Neuron (in vitro differentiated cells): ENCODE measurements around the gene ZNF514.

ENCODE experiments used
- H2AFZ ChIP-seq: one replicate; pipeline ENCODE4 v1.6.1; 2013; ENCODE audit warnings: low read depth, mild to moderate bottlenecking, inconsistent platforms, low read length, moderate library complexity
- H3K27me3 ChIP-seq: one replicate; pipeline ENCODE4 v1.6.1; 2013; ENCODE audit warnings: low read length; ENCODE audit not compliant: insufficient read depth
- H3K36me3 ChIP-seq: one replicate; pipeline ENCODE4 v1.6.1; 2013; ENCODE audit warnings: low read length; ENCODE audit not compliant: insufficient read depth
- H3K4me1 ChIP-seq: one replicate; pipeline ENCODE4 v1.6.1; 2013; ENCODE audit warnings: low read length; ENCODE audit not compliant: insufficient read depth
- H3K4me3 ChIP-seq: 2 replicates; pipeline ENCODE4 v1.5.1; 2013; ENCODE audit warnings: mild to moderate bottlenecking, low read length, moderate library complexity
- H3K9me3 ChIP-seq: one replicate; pipeline ENCODE4 v1.6.1; 2013; ENCODE audit warnings: low read length

Gene ZNF514

GRCh38 chr2:95166065-95166763, 6.6 kb upstream of the ZNF514 start:
- peak overlapping the region; percentile 74 for H2AFZ ChIP-seq

GRCh38 chr2:95165371-95166064, 5.9 kb upstream of the ZNF514 start, which contains the start of gene ZNF2:
ZNF2 (plus strand) TSS chr2:95165809; CDS start chr2:95176227, 10,418 bp downstream.
- Histone ChIP-seq H3K4me1 (peaks cover 10% of the 10 kb centered on the region), H2AFZ (peak within 1 kb of the TSS; percentile 74), H3K9me3 (peaks cover 10% of the 10 kb centered on the region), H3K27me3 (no peaks in the 10 kb centered on the region), H3K4me3 (peak within 1 kb of the TSS; percentile 66), H3K36me3 (no peaks in the 10 kb centered on the region)

More at GRCh38 chr2:95166065-95166763, 6.6 kb upstream of the ZNF514 start:
- Histone ChIP-seq H3K4me1 (peaks cover 10% of the 10 kb centered on the region), H3K36me3 (no peaks in the 10 kb centered on the region), H3K27me3 (no peaks in the 10 kb centered on the region), H3K4me3 (peak overlapping the region; percentile 66), H3K9me3 (peaks cover 8% of the 10 kb centered on the region)

GRCh38 chr2:95165030-95165370, 5.4 kb upstream of the ZNF514 start:
- H2AFZ ChIP-seq, result peak overlapping the region; percentile 74
- peaks cover 14% of the 10 kb centered on the region for H3K9me3 ChIP-seq
- H3K4me3 ChIP-seq, result peak overlapping the region; percentile 66
- no peaks in the 10 kb centered on the region for H3K27me3 ChIP-seq
- peaks cover 10% of the 10 kb centered on the region for H3K4me1 ChIP-seq
- no peaks in the 10 kb centered on the region for H3K36me3 ChIP-seq

- H3K4me1 ChIP-seq, result no peaks in the 10 kb centered on the region
- H3K4me3 ChIP-seq, result peak overlapping the region; percentile 59
- H2AFZ ChIP-seq, result peak overlapping the region; percentile 59
- H3K36me3 ChIP-seq, result no peaks in the 10 kb centered on the region
- no peaks in the 10 kb centered on the region for H3K27me3 ChIP-seq
- peaks cover 47% of the 10 kb centered on the region for H3K9me3 ChIP-seq
Measured at GRCh38 chr2:95158891-95159619, 593 bp downstream of the ZNF514 start.

- Histone ChIP-seq H3K9me3 (peaks cover 47% of the 10 kb centered on the region), H3K27me3 (no peaks in the 10 kb centered on the region), H2AFZ (no peak overlapping the region), H3K36me3 (no peaks in the 10 kb centered on the region), H3K4me3 (peak overlapping the region; percentile 59), H3K4me1 (no peaks in the 10 kb centered on the region)
Measured at GRCh38 chr2:95158441-95158840, 1.2 kb downstream of the ZNF514 start.

- Histone ChIP-seq H3K36me3 (peaks cover 20% of the 10 kb centered on the region), H3K27me3 (no peaks in the 10 kb centered on the region), H2AFZ (no peak overlapping the region), H3K9me3 (peaks cover 58% of the 10 kb centered on the region), H3K4me3 (no peak overlapping the region), H3K4me1 (no peaks in the 10 kb centered on the region)
Measured at GRCh38 chr2:95149397-95149984, 10.2 kb downstream of the ZNF514 start.

GRCh38 chr2:95143838-95144237, 15.8 kb downstream of the ZNF514 start:
- H3K36me3 ChIP-seq, result no peaks in the 10 kb centered on the region
- H3K9me3 ChIP-seq, result peaks cover 32% of the 10 kb centered on the region
- H2AFZ ChIP-seq, result no peak overlapping the region
- no peaks in the 10 kb centered on the region for H3K27me3 ChIP-seq
- H3K4me1 ChIP-seq, result no peaks in the 10 kb centered on the region
- H3K4me3 ChIP-seq, result no peak overlapping the region

- Histone ChIP-seq H2AFZ (no peak overlapping the region), H3K36me3 (no peaks in the 10 kb centered on the region), H3K4me1 (no peaks in the 10 kb centered on the region), H3K9me3 (peaks cover 4% of the 10 kb centered on the region), H3K4me3 (no peak overlapping the region), H3K27me3 (no peaks in the 10 kb centered on the region)
Measured at GRCh38 chr2:95138702-95139101, 20.9 kb downstream of the ZNF514 start.

- Histone ChIP-seq H3K4me1 (peaks cover 6% of the 10 kb centered on the region), H3K36me3 (peaks cover 10% of the 10 kb centered on the region), H3K4me3 (peak overlapping the region; percentile 87), H2AFZ (peak overlapping the region; percentile 92), H3K9me3 (peaks cover 7% of the 10 kb centered on the region), H3K27me3 (no peaks in the 10 kb centered on the region)
Measured at GRCh38 chr2:95122197-95122551, 37.5 kb downstream of the ZNF514 start.

- Histone ChIP-seq H3K4me1 (peaks cover 6% of the 10 kb centered on the region), H3K9me3 (peaks cover 7% of the 10 kb centered on the region), H3K27me3 (no peaks in the 10 kb centered on the region), H2AFZ (peak within 1 kb of the TSS; percentile 92), H3K36me3 (peaks cover 13% of the 10 kb centered on the region), H3K4me3 (peak within 1 kb of the TSS; percentile 87)
Measured at GRCh38 chr2:95121407-95122196, 38.0 kb downstream of the ZNF514 start, which contains the start of gene MRPS5. MRPS5 (minus strand) TSS chr2:95121808; CDS start chr2:95121791, 17 bp downstream.

- peaks cover 6% of the 10 kb centered on the region for H3K4me1 ChIP-seq
- peaks cover 17% of the 10 kb centered on the region for H3K36me3 ChIP-seq
- peak overlapping the region; percentile 87 for H3K4me3 ChIP-seq
- no peaks in the 10 kb centered on the region for H3K27me3 ChIP-seq
- H3K9me3 ChIP-seq, result peaks cover 7% of the 10 kb centered on the region
- peak overlapping the region; percentile 92 for H2AFZ ChIP-seq
Measured at GRCh38 chr2:95121093-95121406, 38.6 kb downstream of the ZNF514 start.

- peaks cover 7% of the 10 kb centered on the region for H3K9me3 ChIP-seq
- H3K27me3 ChIP-seq, result no peaks in the 10 kb centered on the region
- H2AFZ ChIP-seq, result no peak overlapping the region
- peaks cover under 1% of the 10 kb centered on the region for H3K4me1 ChIP-seq
- no peak overlapping the region for H3K4me3 ChIP-seq
- H3K36me3 ChIP-seq, result peaks cover 50% of the 10 kb centered on the region
Measured at GRCh38 chr2:95115418-95115817, 44.2 kb downstream of the ZNF514 start.
